HepG2 (cell line): ENCODE results near the gene OSGIN1.

ENCODE experiments used
- GABPB1 ChIP-seq: IDR thresholded peaks from 2 replicates; pipeline ENCODE4 v1.6.1; 2016; ENCODE audit warnings: mild to moderate bottlenecking, missing genetic modification reagents, moderate library complexity, missing compliant biosample characterization
- RAD21 ChIP-seq: fragments of 450-650 bp; formaldehyde crosslinking; IDR thresholded peaks from 2 replicates; pipeline ENCODE4 v1.5.0; 2020; ENCODE audit warnings: mild to moderate bottlenecking
- YY1 ChIP-seq: IDR thresholded peaks from 2 replicates; pipeline ENCODE4 v1.6.1; 2011; ENCODE audit warnings: low read length, low read depth, moderate library complexity, mild to moderate bottlenecking; ENCODE audit not compliant: insufficient read depth, insufficient replicate concordance
- TF ChIP-seq, protein P1 (sequence below): sonication (generic); formaldehyde crosslinking; IDR thresholded peaks from 2 replicates; pipeline ENCODE4 v1.5.0; 2020; ENCODE audit warnings: mild to moderate bottlenecking, missing genetic modification reagents, moderate library complexity

GRCh38 chr16:83979441-83979840 is 26.4 kb downstream of the OSGIN1 start:
- TF ChIP-seq RAD21 (CRISPR knock-in tag): no peak
- TF ChIP-seq, protein P1, sequence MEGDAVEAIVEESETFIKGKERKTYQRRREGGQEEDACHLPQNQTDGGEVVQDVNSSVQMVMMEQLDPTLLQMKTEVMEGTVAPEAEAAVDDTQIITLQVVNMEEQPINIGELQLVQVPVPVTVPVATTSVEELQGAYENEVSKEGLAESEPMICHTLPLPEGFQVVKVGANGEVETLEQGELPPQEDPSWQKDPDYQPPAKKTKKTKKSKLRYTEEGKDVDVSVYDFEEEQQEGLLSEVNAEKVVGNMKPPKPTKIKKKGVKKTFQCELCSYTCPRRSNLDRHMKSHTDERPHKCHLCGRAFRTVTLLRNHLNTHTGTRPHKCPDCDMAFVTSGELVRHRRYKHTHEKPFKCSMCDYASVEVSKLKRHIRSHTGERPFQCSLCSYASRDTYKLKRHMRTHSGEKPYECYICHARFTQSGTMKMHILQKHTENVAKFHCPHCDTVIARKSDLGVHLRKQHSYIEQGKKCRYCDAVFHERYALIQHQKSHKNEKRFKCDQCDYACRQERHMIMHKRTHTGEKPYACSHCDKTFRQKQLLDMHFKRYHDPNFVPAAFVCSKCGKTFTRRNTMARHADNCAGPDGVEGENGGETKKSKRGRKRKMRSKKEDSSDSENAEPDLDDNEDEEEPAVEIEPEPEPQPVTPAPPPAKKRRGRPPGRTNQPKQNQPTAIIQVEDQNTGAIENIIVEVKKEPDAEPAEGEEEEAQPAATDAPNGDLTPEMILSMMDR (CRISPR knock-in tag): no peak
- TF ChIP-seq YY1: no peak
- no peak for TF ChIP-seq GABPB1 (CRISPR knock-in tag)
